Stimulated activated CD8-positive, alpha-beta memory T cell treated with anti-CD3 and anti-CD28 coated beads, Interleukin-12 subunit alpha, Interleukin-12 subunit beta, amount 100 ng/mL, for 1 hour (primary cell): ENCODE data around the gene E2F3.

Experiments
- DNase-seq: peaks from one replicate; pipeline ENCODE4 v3.0.0-alpha.2; 2020; ENCODE audit warnings: low read depth

E2F3 gene

DNA sequence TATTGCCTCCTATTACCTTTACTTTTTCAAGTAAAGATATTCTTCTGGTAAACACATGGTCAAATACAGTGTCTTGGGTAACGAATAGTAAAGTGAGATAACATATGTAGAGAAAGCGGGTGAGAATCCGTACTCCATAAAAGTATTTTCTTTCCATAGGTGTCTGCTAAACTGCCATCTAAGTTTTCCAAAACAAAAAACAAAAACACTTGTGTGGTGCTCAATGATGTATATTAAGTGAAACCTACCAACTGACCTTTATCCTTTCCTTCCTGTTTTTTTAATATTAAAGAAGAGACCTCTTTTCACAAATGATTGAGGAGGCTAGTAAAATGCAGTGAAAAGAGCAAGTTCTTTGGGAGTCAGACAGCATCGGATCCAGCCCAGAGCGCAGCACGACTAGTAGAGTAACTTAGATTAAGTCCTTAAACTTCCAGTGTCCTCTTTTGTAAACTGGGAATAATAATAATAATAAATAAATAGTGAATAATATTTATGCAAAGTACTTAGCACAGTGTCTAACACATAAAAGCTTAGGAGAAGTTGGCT lies 132.1 kb downstream of the E2F3 start:
- DNase-seq = no peak

DNA sequence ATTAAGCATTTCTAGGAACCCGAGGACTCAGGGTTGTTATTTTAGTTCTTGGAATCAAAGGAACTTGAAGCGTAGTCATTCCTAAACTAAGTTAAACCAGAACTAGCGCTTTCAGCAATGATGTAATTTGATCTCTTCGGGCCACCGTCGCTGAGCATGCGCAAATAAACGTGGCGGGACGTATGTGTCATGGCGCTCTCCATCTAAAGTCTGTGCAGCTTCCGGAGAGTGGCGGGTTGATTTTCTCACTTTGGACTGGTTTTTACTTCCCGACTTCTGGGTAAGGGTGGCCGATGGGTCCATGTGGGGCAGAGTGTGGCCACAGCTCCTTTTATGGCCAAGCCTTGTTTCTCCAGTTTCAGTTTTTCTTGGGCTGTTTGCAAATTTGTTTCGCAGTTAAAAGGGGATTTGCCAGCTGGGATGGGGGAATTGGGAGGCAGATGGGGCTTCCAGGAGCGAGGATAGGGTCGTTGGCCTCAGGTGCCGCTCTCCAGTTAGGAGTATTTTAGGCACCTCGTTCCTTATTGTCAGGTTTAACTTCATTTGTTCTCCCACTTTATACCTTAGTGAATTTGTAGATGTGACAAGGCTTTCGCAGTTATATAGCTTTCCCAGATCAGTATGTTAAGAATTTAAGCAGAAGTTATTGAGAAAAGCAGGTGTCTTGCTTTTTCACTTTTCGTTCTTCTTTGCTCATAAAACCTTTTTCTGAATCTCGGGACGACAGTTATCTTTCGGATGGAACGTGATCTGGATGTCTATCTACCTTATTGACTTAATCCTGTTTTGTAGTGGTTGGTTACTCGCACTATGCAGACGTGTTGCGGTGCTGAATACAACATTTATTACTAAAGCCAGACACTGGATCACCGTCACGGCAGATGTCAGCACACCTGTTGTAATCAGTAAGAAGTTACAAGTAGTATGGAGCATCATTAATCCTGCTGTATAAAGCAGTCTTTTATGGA lies 132.9 kb downstream of the E2F3 start, which contains the start of gene CDKAL1:
Gene CDKAL1 (plus strand): TSS at position 163 of the 968 bp plus-strand sequence. CDS start 11,894 bp downstream, outside the sequence.
- DNase-seq = peak; percentile 82

DNA sequence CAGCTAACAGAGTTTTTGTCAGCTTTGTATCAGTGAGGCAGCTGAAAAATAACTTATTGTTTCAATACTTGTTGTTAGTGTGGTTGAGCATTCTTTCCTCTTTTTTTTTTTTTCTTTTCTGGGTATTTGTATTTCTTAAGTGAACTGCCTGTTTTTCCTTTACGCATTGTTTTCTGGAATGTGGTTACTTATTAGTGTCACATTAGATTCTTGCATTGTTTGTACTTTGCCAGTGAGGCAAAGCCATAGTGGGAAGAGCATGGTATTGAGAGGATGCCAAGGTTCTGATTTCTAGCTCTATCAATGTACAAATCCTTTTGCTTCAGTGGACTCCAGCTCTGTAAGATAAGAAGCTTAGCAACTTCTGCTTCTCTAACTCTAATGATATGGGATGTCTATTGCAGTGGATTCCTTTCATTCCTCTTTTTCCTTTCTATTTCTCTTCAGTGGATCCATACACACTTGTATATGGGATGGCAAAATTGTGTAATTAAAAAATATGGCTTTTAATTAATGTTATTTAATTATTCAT lies 136.5 kb downstream of the E2F3 start:
- DNase-seq = no peak

DNA sequence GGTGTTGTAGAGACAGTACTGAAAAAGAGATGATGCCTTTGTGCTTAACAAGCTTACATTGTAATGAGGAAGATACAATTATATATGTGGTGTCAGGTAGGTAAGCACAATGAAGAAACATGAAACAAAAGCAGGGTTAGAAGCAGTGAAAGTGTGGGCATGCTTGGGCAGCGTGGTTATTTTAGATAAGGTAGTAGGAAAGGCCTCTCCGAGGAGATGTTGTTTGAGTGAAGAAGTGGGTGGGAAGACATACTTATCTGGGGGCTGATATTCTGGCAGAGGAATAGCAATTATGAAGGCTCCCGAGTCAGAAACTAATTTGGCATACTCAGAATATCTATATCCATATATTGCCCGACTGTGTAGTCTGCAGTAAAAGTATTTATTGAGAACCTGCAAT lies 137.2 kb downstream of the E2F3 start:
- DNase-seq = no peak

DNA sequence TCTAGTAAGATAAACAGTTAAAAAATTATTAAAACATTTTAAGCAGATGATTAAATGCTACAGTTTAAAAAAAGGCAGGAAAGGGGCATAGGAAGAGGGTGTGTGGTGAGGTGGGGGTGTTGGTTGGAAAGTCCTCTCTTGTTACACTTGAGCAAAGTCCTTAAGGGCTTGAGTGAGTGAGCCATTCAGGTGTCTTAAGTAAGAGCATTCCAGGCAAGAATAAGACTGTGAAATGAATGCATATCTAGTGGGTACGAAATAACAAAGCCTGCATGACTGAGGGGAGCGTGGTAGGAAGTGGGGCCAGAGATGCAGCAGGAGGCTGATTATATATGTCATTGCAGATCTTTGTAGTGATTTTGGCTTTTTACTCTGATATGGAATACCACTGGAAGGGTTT lies 137.7 kb downstream of the E2F3 start:
- DNase-seq = no peak

DNA sequence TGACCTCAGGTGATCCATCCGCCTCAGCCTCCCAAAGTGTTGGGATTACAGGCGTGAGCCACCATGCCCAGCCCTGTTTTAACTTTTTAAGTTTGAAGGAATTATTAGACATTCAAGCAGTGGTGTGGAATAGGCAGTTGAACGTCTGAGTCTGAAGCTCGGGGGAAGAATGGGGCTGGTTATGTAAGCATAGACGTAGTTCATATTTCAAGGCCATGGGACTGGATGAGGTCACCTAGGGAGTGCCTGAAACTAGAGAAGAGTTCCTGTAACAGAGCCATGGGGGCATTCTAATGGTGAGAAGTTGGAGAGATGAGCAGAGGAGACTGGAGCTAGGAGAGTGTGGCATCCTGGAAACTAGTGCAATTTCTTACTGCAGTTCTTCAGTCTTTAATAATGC lies 139.0 kb downstream of the E2F3 start:
- no peak for DNase-seq

DNA sequence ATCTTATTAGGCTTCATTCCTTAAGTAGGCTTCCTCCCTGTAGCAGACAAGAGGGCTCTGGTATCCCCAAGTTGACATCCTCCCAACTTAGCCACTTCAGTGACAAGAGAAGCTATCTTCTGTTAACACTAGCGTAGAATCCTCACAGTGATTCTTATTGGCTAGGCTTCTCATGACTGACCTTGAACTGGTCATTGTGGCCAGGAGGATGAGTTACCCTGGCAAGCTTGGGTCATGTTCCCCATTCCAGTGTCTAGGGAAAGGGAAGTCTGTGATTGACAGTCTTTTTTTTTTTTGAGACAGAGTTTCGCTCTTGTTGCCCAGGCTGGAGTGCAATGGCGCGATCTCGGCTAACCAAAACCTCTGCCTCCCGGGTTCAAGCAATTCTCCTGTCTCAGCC lies 139.7 kb downstream of the E2F3 start:
- no peak for DNase-seq

DNA sequence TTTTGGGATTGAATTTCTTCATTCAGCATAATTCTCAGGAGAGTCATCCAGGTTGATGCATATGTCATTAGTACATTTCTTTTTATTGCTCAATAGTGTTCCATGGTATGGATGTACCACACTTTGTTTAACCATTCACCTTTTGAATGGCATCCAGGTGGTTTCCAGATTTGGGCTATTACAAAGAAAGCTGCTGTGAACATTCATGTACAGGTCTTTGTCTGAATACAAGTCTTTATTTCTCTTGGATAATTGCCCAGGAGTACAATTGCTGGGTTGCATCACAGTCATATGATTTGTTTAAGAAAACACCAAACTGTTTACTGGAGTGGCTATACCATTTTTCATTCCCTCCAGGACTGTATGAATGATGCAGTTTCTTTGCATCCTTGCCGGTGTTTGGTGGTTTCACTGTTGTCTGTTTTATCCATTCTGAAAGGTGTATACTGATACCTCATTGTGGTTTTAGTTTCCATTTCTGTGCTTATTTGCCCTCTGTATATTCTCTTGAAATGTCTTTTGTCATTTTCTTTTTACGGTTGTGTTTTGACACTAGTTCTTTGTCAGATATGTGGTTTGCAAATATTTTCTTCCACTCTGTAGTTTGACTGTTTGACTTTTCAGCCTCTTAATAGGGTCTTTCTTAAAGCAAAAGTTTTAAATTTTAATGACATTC lies 141.4 kb downstream of the E2F3 start:
- no peak for DNase-seq
